SU-DHL-6 (cell line): ENCODE measurements around the gene PMVK.

Experiments
- H2AFZ ChIP-seq: fragments of 200-600 bp; sonication (generic); 2 replicates; pipeline ENCODE4 v1.6.1; 2014; ENCODE audit warnings: low read depth, mild to moderate bottlenecking, moderate library complexity, mixed read lengths, antibody characterized with exemption, low read length; ENCODE audit not compliant: severe bottlenecking
- H3F3A ChIP-seq: fragments of 200-600 bp; shearing (Covaris generic); 2 replicates; pipeline ENCODE4 v1.6.0; 2016; ENCODE audit warnings: antibody characterized with exemption, mild to moderate bottlenecking; ENCODE audit not compliant: insufficient read depth
- H3K27ac ChIP-seq: fragments of 200-600 bp; sonication (generic); 2 replicates; pipeline ENCODE4 v1.5.1; 2016; ENCODE audit warnings: low read depth, mild to moderate bottlenecking, low read length, moderate library complexity, mixed read lengths
- H3K27me3 ChIP-seq: fragments of 200-600 bp; sonication (generic), shearing (Covaris generic); 2 replicates; pipeline ENCODE4 v1.6.0; 2014; ENCODE audit warnings: mild to moderate bottlenecking, low read length
- H3K36me3 ChIP-seq: fragments of 200-600 bp; sonication (generic); 2 replicates; pipeline ENCODE4 v1.6.1; 2014; ENCODE audit warnings: mild to moderate bottlenecking, low read length, mixed read lengths
- H3K4me2 ChIP-seq: fragments of 300-600, 200-600 bp; shearing (Covaris generic), sonication (generic); 2 replicates; pipeline ENCODE4 v1.6.0; 2014; ENCODE audit warnings: low read length, low read depth, mild to moderate bottlenecking; ENCODE audit not compliant: poor library complexity, severe bottlenecking
- H3K4me3 ChIP-seq: fragments of 200-600 bp; sonication (generic); 2 replicates; pipeline ENCODE4 v1.5.1; 2014; ENCODE audit warnings: antibody characterized with exemption, low read length, mild to moderate bottlenecking, mixed read lengths; ENCODE audit not compliant: insufficient read depth, poor library complexity, severe bottlenecking
- H3K79me2 ChIP-seq: fragments of 200-600 bp; sonication (generic); 2 replicates; pipeline ENCODE4 v1.6.1; 2014; ENCODE audit warnings: mild to moderate bottlenecking, low read length, moderate library complexity; ENCODE audit not compliant: insufficient read depth
- H3K9ac ChIP-seq: fragments of 200-600 bp; sonication (generic); 2 replicates; pipeline ENCODE4 v1.7.0; 2014; ENCODE audit warnings: mild to moderate bottlenecking, low read length
- H3K9me2 ChIP-seq: fragments of 200-600 bp; sonication (generic); replicated peaks from 2 replicates; pipeline ENCODE4 v1.6.1; 2014; ENCODE audit warnings: low read length; ENCODE audit not compliant: insufficient read depth
- H3K9me3 ChIP-seq: fragments of 200-600 bp; sonication (generic); 2 replicates; pipeline ENCODE4 v1.6.1; 2014; ENCODE audit warnings: low read length, mixed read lengths; ENCODE audit not compliant: insufficient read depth
- H4K20me1 ChIP-seq: fragments of 200-600 bp; sonication (generic); 2 replicates; pipeline ENCODE4 v1.6.1; 2014; ENCODE audit warnings: low read depth, mild to moderate bottlenecking, antibody characterized with exemption, low read length, moderate library complexity, mixed read lengths
- EZH2phosphoT487 ChIP-seq: fragments of 200-600 bp; sonication (generic), shearing (Covaris generic); conservative IDR thresholded peaks from 2 replicates; pipeline ENCODE4 v1.6.1; 2018; ENCODE audit warnings: mild to moderate bottlenecking, antibody characterized with exemption, low read length, moderate library complexity, mixed read lengths
- TF ChIP-seq, protein P1 (sequence below): fragments of 200-600 bp; sonication (generic); IDR thresholded peaks from one replicate; pipeline ENCODE4 v1.5.1; 2017; ENCODE audit warnings: antibody characterized with exemption, mild to moderate bottlenecking, low read length, moderate library complexity; ENCODE audit not compliant: insufficient read depth, poor library complexity, severe bottlenecking

The PMVK gene

DNA sequence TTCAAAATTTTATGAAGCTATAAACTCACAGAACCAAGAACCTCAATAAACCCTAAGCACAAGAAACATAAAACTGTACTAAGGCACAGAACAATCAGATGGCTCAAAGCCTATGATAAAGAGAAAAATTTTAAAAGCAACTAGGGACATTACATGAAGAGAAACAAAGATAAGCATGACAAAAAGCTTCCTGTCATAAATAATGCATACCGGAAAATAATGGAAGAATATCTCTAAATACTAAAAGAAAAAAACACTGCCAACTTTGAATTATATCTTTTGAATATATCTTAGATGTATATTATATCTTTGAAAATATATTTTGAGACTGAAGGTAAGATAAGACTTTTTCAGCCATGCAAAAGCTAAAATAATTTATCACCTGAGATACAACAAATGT, 45.1 kb downstream of the PMVK start:
- no peaks in the 10 kb centered on the region for H3K27me3 ChIP-seq
- no peaks in the 10 kb centered on the region for H3K36me3 ChIP-seq
- no peak overlapping the region for H3K4me2 ChIP-seq
- TF ChIP-seq EZH2phosphoT487, result no peak
- TF ChIP-seq, protein P1, sequence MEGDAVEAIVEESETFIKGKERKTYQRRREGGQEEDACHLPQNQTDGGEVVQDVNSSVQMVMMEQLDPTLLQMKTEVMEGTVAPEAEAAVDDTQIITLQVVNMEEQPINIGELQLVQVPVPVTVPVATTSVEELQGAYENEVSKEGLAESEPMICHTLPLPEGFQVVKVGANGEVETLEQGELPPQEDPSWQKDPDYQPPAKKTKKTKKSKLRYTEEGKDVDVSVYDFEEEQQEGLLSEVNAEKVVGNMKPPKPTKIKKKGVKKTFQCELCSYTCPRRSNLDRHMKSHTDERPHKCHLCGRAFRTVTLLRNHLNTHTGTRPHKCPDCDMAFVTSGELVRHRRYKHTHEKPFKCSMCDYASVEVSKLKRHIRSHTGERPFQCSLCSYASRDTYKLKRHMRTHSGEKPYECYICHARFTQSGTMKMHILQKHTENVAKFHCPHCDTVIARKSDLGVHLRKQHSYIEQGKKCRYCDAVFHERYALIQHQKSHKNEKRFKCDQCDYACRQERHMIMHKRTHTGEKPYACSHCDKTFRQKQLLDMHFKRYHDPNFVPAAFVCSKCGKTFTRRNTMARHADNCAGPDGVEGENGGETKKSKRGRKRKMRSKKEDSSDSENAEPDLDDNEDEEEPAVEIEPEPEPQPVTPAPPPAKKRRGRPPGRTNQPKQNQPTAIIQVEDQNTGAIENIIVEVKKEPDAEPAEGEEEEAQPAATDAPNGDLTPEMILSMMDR, result no peak
- no peak overlapping the region for H3K4me3 ChIP-seq
- no peaks in the 10 kb centered on the region for H4K20me1 ChIP-seq
- no peak overlapping the region for H3K27ac ChIP-seq
- H2AFZ ChIP-seq, result no peak overlapping the region
- H3K9ac ChIP-seq, result no peak overlapping the region
- H3K9me2 ChIP-seq, result no peaks in the 10 kb centered on the region
- no peaks in the 10 kb centered on the region for H3K79me2 ChIP-seq
- H3F3A ChIP-seq, result no peaks in the 10 kb centered on the region
- no peaks in the 10 kb centered on the region for H3K9me3 ChIP-seq

GRCh38 chr1:154888757-154889156, 47.8 kb downstream of the PMVK start:
- Histone ChIP-seq H4K20me1 (no peaks in the 10 kb centered on the region), H3K9me3 (no peaks in the 10 kb centered on the region), H3K9me2 (no peaks in the 10 kb centered on the region), H3K36me3 (no peaks in the 10 kb centered on the region), H3K27ac (no peak overlapping the region), H3K9ac (no peak overlapping the region), H3F3A (no peaks in the 10 kb centered on the region), H3K4me3 (no peak overlapping the region), H3K4me2 (no peak overlapping the region), H3K27me3 (no peaks in the 10 kb centered on the region), H2AFZ (no peak overlapping the region), H3K79me2 (no peaks in the 10 kb centered on the region)
- no peak for TF ChIP-seq EZH2phosphoT487
- TF ChIP-seq, protein P1, result no peak

DNA sequence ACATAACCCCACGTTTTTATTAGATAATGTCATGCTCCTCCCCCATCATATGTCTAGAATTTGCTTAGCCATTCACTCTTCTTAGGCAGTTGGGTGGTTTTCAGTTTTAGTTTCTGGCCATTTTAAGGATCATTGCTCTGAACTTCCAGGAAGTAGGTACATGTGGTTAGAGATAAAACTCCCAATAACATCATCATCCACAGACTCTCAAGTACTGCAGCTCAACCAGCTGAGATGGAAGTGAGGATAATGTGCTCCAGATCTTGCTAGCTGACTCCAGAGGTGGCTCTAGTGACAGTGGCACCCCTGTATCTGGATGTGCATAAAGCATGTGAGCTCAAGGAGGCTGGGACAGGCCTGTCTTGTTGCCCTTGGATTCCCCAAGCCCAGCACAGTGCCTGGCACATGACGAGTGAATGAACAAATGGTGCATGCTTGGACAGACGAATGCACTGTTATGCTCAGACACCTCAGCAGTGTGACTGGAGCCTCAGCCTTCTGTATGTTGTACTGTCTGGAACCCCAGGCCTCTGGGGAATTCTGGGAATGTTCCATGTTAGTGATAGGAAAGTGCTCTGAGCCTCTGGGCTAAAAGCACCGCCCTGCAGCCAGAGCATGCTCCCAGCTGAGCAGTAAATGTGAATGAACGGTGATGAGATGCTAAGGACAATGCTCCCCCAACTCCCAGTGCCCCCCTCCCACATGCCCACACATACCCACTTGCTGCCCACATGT, 50.1 kb downstream of the PMVK start:
- H3K27me3 ChIP-seq, result no peaks in the 10 kb centered on the region
- H4K20me1 ChIP-seq, result no peaks in the 10 kb centered on the region
- no peak for TF ChIP-seq EZH2phosphoT487
- TF ChIP-seq, protein P1, result no peak
- no peaks in the 10 kb centered on the region for H3K9me3 ChIP-seq
- no peak overlapping the region for H3K4me2 ChIP-seq
- H3K36me3 ChIP-seq, result no peaks in the 10 kb centered on the region
- no peaks in the 10 kb centered on the region for H3K79me2 ChIP-seq
- H3K4me3 ChIP-seq, result no peak overlapping the region
- H3F3A ChIP-seq, result no peaks in the 10 kb centered on the region
- no peak overlapping the region for H3K9ac ChIP-seq
- no peaks in the 10 kb centered on the region for H3K9me2 ChIP-seq
- no peak overlapping the region for H3K27ac ChIP-seq
- no peak overlapping the region for H2AFZ ChIP-seq
